ENCODE measurements around the gene ACSF2.
A peak's percentile ranks its signal among the peaks of the same experiment; 100 is the strongest.

The ACSF2 gene

DNA sequence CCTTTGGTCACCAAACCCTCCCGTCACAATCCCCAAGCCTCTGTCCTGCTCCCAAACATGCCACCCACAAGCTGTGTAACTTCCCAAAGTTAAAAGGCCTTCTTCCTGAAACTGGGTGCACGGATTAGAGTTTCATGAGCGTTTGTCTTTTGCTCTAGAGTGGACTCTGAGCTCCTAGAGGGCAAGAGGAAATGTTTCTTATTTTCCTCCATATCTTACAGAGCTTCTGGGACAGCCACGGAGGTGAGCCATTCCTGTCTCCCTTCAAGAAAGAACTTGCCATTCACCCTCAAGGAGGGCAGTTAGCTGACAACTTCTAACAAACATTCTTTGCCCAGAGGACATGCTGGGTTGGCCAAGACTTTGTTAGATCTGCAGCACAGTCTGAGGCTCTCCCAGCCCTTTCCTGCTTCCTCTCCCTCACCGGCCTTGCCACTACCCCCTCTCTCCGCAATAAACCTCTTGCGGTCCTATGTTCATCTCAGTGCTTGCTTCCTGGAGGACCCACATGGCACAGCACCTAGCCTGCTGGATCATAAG, 79.6 kb downstream of the ACSF2 start:
- TF ChIP-seq, protein P1, sequence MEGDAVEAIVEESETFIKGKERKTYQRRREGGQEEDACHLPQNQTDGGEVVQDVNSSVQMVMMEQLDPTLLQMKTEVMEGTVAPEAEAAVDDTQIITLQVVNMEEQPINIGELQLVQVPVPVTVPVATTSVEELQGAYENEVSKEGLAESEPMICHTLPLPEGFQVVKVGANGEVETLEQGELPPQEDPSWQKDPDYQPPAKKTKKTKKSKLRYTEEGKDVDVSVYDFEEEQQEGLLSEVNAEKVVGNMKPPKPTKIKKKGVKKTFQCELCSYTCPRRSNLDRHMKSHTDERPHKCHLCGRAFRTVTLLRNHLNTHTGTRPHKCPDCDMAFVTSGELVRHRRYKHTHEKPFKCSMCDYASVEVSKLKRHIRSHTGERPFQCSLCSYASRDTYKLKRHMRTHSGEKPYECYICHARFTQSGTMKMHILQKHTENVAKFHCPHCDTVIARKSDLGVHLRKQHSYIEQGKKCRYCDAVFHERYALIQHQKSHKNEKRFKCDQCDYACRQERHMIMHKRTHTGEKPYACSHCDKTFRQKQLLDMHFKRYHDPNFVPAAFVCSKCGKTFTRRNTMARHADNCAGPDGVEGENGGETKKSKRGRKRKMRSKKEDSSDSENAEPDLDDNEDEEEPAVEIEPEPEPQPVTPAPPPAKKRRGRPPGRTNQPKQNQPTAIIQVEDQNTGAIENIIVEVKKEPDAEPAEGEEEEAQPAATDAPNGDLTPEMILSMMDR (IDR thresholded peaks at IDR 0.05), result no peak
- Histone ChIP-seq H3K27me3 (peaks cover 17% of the 10 kb centered on the region), H3K9me3 (no peaks in the 10 kb centered on the region), H3K27ac (no peak overlapping the region), H3K4me1 (ENCODE audit: control insufficient read depth in 1 of 2, insufficient read depth in 1 of 2, low read depth in 1 of 2, low read length in 1 of 2) (peaks cover 7 to 13% of the 10 kb centered on the region in 2 experiments), H3K4me3 (ENCODE audit: low read depth in 1 of 2, low read length in 1 of 2) (no peak overlapping the region), H3K36me3 (no peaks in the 10 kb centered on the region)

DNA sequence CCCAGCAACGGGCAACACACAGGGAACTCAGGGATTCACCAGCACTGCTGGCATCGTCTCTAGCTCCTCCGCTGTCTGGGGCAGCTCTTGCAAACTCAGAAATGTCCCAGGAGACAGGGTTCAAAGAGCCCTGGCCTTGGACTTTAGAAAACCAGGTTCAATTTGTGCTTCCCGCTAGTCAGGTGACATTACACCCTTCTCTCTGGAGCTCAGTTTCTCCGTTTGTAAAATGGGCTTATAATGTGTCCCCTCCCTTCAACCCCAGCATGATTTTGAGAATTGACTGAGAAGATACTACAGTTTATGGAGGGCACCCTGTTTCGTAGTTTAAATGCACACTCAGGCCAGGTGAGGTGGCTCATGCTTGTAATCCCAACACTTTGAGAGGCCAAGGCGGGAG, 80.3 kb downstream of the ACSF2 start:
- TF ChIP-seq, protein P1 (IDR thresholded peaks at IDR 0.05), result no peak
- Histone ChIP-seq H3K27me3 (peaks cover 17% of the 10 kb centered on the region), H3K4me3 (ENCODE audit: low read depth in 1 of 2, low read length in 1 of 2) (no peak overlapping the region), H3K9me3 (no peaks in the 10 kb centered on the region), H3K27ac (no peak overlapping the region), H3K4me1 (ENCODE audit: control insufficient read depth in 1 of 2, insufficient read depth in 1 of 2, low read depth in 1 of 2, low read length in 1 of 2) (peaks cover 7 to 13% of the 10 kb centered on the region in 2 experiments), H3K36me3 (no peaks in the 10 kb centered on the region)

DNA sequence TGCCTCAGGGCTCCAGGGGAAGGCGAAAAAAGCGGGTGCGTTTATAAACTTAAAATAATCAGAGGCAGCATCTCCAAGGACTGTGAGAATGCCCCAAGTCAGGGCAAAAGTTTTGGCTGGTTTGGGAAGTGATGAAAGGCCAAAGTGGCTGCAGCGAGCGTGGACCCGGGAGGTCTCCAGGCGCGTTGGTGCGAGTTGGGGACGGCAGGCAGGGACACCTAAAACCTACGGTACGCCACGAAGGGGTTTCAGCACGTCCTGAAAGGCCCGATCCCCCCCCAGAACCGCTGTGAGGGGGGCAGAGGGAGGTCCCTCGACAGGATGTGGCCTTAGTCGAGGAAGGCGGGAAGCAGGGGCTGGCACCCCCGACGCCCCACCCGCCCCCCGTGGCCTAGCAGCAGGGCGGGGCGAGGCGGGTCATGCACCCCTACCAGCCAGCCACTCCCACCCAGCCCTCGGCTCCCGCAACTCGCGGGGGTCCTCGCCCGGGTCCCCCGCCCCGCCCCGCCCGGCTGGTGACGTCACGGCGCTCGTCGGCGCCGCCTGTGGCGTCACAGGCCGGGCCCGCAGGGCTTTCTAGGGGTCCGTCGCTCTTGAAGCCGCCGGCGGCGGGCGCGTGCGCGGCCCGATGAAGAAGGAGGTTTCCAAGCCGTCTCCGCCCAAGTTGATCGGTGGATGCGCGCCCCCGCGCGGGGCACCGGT, 82.0 kb downstream of the ACSF2 start, which contains the start of gene MYCBPAP:
Gene MYCBPAP, plus strand, starts transcription at position 569 of the 702 bp plus-strand sequence. CDS start 236 bp downstream, outside the sequence.
- Histone ChIP-seq H3K4me1 (ENCODE audit: control insufficient read depth in 1 of 2, insufficient read depth in 1 of 2, low read depth in 1 of 2, low read length in 1 of 2) (peaks cover 7 to 13% of the 10 kb centered on the region in 2 experiments), H3K27ac (peak within 1 kb of the TSS; percentile 11), H3K9me3 (no peaks in the 10 kb centered on the region), H3K4me3 (ENCODE audit: low read depth in 1 of 2, low read length in 1 of 2) (peak within 1 kb of the TSS; percentile 70 to 80), H3K36me3 (no peaks in the 10 kb centered on the region), H3K27me3 (peaks cover 14% of the 10 kb centered on the region)
- TF ChIP-seq, protein P1 (IDR thresholded peaks at IDR 0.05), result peak; percentile 14

DNA sequence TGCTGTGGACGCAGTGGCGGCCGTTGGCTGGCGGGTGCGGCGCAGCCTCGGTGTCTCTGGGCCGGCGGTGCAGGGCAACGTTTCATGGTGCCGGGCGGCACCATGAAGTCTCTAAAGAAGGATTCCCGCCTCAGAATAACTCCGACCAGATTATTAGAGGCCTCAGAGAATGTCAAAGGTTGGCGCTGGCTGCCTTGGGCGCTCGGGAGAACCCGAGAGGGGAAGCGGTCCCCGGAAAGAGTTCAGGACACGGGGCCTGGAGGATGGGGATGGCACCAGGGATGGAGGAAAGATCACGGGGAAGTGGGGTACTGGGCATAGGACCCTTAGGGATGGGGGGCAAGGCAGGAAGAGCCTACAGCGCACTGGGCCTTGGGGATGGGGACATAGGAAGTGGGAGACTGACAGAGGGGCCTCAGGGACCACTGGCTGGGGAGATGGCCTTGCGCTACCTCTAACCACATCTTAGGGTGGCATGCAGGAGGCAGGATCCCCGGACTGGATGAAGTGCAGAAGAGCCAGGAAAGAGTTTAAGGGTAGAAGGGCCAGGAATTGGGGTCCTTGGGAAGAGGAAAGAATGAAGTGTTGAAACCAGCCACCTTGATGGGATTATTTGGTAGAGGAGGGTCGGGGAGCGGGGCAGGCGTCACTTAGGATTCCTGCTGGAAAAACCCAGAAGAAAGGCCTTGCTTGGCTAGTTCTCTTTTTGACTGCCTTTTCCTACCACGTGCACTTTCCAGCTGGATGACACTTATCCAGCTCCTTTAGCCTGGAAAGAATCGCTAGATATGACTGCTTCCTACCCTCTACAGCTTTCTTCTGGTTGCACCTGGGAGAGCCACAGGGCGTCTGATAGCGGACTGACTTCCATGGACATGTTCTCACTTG, 82.8 kb downstream of the ACSF2 start:
- H3K27ac ChIP-seq, result peak overlapping the region; percentile 11
- H3K4me3 ChIP-seq (ENCODE audit: low read depth in 1 of 2, low read length in 1 of 2), result peak overlapping the region; percentile 70 to 80
- peaks cover 6% of the 10 kb centered on the region for H3K27me3 ChIP-seq
- TF ChIP-seq, protein P1 (IDR thresholded peaks at IDR 0.05), result no peak
- no peaks in the 10 kb centered on the region for H3K36me3 ChIP-seq
- H3K4me1 ChIP-seq (ENCODE audit: control insufficient read depth in 1 of 2, insufficient read depth in 1 of 2, low read depth in 1 of 2, low read length in 1 of 2), result peaks cover 7 to 12% of the 10 kb centered on the region in 2 experiments
- no peaks in the 10 kb centered on the region for H3K9me3 ChIP-seq

DNA sequence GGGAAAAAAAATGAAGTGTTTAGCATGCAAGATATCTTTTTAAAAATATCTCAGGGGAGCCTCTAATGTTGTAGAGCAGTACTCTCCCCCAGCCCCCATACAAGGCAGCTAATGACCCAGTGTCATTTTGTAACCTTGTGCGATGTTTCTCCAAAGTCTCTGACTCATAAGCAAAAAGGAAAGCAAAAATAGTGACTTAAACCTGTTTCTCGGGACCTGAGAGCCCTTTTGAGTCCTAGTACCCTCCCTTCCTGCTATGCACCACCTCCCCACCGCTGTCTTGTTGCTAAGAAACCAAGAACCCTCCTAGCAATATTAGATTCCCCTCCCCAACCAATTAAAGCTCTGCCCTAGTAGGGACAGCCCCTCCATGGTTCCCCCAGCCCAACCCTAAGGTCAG, 85.0 kb downstream of the ACSF2 start:
- H3K27ac ChIP-seq, result no peak overlapping the region
- H3K36me3 ChIP-seq, result no peaks in the 10 kb centered on the region
- peaks cover 7% of the 10 kb centered on the region in 2 experiments for H3K4me1 ChIP-seq (ENCODE audit: control insufficient read depth in 1 of 2, insufficient read depth in 1 of 2, low read depth in 1 of 2, low read length in 1 of 2)
- H3K27me3 ChIP-seq, result peaks cover 4% of the 10 kb centered on the region
- H3K9me3 ChIP-seq, result no peaks in the 10 kb centered on the region
- TF ChIP-seq, protein P1 (IDR thresholded peaks at IDR 0.05), result no peak
- H3K4me3 ChIP-seq (ENCODE audit: low read depth in 1 of 2, low read length in 1 of 2), result no peak overlapping the region
